ENCODE results near the gene TBC1D17.

DNA sequence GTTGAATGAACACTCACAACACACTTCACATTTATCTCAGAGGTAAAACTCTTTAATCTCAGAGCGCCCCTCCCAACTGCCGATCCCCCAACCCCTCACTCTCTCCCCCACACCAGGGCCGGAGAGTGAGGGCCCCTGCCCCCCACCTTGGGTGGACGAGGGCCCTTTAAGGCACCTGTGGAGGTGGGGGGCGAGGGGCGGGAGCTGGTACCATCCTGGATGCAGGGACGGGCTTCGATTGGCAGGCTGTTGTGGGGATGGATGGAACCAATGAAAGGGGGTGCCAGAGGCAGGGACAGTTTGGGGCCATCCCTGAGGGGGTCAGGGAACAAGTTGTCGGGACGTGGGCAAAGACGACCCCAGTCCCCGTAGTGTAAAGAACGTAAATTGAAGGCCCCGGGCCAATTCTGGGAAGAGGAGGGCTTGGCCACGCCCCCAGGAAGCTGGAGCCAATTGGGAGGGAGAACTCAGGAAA lies 8.5 kb upstream of the TBC1D17 start:
- TF ChIP-seq POLR2A (IDR thresholded peaks at IDR 0.05), result no peak
- TF ChIP-seq, protein P1, sequence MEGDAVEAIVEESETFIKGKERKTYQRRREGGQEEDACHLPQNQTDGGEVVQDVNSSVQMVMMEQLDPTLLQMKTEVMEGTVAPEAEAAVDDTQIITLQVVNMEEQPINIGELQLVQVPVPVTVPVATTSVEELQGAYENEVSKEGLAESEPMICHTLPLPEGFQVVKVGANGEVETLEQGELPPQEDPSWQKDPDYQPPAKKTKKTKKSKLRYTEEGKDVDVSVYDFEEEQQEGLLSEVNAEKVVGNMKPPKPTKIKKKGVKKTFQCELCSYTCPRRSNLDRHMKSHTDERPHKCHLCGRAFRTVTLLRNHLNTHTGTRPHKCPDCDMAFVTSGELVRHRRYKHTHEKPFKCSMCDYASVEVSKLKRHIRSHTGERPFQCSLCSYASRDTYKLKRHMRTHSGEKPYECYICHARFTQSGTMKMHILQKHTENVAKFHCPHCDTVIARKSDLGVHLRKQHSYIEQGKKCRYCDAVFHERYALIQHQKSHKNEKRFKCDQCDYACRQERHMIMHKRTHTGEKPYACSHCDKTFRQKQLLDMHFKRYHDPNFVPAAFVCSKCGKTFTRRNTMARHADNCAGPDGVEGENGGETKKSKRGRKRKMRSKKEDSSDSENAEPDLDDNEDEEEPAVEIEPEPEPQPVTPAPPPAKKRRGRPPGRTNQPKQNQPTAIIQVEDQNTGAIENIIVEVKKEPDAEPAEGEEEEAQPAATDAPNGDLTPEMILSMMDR (IDR thresholded peaks at IDR 0.05), result no peak
